NCI-H748 treated with DMSO at 0.1 percent for 48 hours (cell line): ENCODE measurements around the gene NR1H3.

ENCODE experiments used
- DNase-seq: peaks from one replicate; lab custom pipeline; 2025; lab: John Stamatoyannopoulos, UW

NR1H3 gene

GRCh38 chr11:47244448-47245350 is 13.1 kb upstream of the NR1H3 start:
- no peak for DNase-seq

- DNase-seq, result no peak
Measured at GRCh38 chr11:47245611-47246357, 12.0 kb upstream of the NR1H3 start.

GRCh38 chr11:47247502-47247901 is 10.3 kb upstream of the NR1H3 start:
- DNase-seq, result no peak

GRCh38 chr11:47248304-47248663 is 9.5 kb upstream of the NR1H3 start:
- DNase-seq, result no peak

- peak; percentile 77 for DNase-seq
Measured at GRCh38 chr11:47248664-47249377, 9.0 kb upstream of the NR1H3 start, which contains the start of gene ACP2. ACP2 (minus strand) TSS chr11:47248814; CDS start chr11:47248789, 25 bp downstream.

- DNase-seq, result no peak
Measured at GRCh38 chr11:47249378-47249715, 8.4 kb upstream of the NR1H3 start.

GRCh38 chr11:47251751-47252150 is 6.0 kb upstream of the NR1H3 start:
- no peak for DNase-seq

- DNase-seq, result no peak
Measured at GRCh38 chr11:47253660-47254059, 4.1 kb upstream of the NR1H3 start.

GRCh38 chr11:47254386-47254785 is 3.4 kb upstream of the NR1H3 start:
- no peak for DNase-seq

GRCh38 chr11:47256374-47256773 is 1.4 kb upstream of the NR1H3 start:
- no peak for DNase-seq

- no peak for DNase-seq
Measured at GRCh38 chr11:47257177-47257516, 649 bp upstream of the NR1H3 start.

- no peak for DNase-seq
Measured at GRCh38 chr11:47258317-47258902, 614 bp downstream of the NR1H3 start.

GRCh38 chr11:47259232-47259977 is 1.6 kb downstream of the NR1H3 start:
- DNase-seq, result no peak

GRCh38 chr11:47260366-47260765 is 2.6 kb downstream of the NR1H3 start:
- DNase-seq, result no peak

- no peak for DNase-seq
Measured at GRCh38 chr11:47261291-47261800, 3.5 kb downstream of the NR1H3 start.

GRCh38 chr11:47264119-47264518 is 6.3 kb downstream of the NR1H3 start:
- DNase-seq, result no peak

- no peak for DNase-seq
Measured at GRCh38 chr11:47264521-47264920, 6.7 kb downstream of the NR1H3 start.

GRCh38 chr11:47267876-47268275 is 10.1 kb downstream of the NR1H3 start:
- no peak for DNase-seq

GRCh38 chr11:47268448-47269001 is 10.7 kb downstream of the NR1H3 start:
- no peak for DNase-seq

GRCh38 chr11:47269002-47269828 is 11.4 kb downstream of the NR1H3 start:
- DNase-seq, result peak; percentile 79
